AG04449 (cell line): ENCODE results near the gene NCAPH2.

Source experiments
- CTCF ChIA-PET: fragments of 350-600 bp; formaldehyde crosslinking; extraction: SDS; loops from one replicate; lab custom pipeline; 2021; ENCODE audit warnings: antibody characterized with exemption; lab: Yijun Ruan, JAX
- POLR2A ChIA-PET: fragments of 400-600, 350-600 bp; formaldehyde crosslinking; extraction: SDS; loops from one replicate; lab custom pipeline; 2020; ENCODE audit warnings: antibody characterized with exemption, inconsistent platforms; lab: Yijun Ruan, JAX
- DNase-seq: peaks from one replicate; pipeline ENCODE4 v3.0.0-alpha.2; 2010; ENCODE audit warnings: low read depth, low spot score
- H3K4me3 ChIP-seq: 2 replicates; pipeline ENCODE4 v1.5.1; 2011; ENCODE audit warnings: low read depth, mild to moderate bottlenecking, control low read depth, low read length
- CTCF ChIP-seq: IDR thresholded peaks from one replicate; pipeline ENCODE4 v1.5.1; 2011; ENCODE audit warnings: mild to moderate bottlenecking, moderate library complexity, low read length, control low read depth, inconsistent platforms; ENCODE audit not compliant: insufficient read depth; ENCODE audit errors: missing control alignments

NCAPH2 gene

GRCh38 chr22:50467773-50468440 is 40.1 kb upstream of the NCAPH2 start:
- ChIA-PET POLR2A (no interaction called here), CTCF (interaction anchor here (0.9 to 1.4 kb wide), 2 partner anchors 18 to 46 kb away, joined by 3 read pairs; no protein-coding TSS in a partner anchor)
- no peak for DNase-seq
- no peak for TF ChIP-seq CTCF
- H3K4me3 ChIP-seq: no peak overlapping the region

DNA sequence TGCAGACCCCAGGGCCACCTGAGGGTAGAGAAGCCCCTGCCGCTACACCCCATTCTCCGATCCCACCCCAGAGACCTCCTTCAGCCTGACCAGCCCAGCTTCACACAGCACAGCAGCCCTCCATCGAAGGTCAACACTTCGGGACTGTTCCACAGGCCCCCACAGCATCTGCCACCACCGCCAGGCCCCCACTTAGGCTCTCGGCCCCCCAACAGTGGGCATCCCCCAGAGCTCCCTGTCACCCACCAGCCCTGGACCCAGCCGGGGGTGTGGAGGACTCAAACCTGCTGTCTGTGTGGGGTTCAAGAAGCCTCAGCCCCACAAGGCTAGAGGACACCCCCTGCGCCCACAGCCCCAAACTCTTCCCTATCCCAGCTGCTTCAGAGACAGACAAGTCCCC is 39.4 kb upstream of the NCAPH2 start:
- no peak for TF ChIP-seq CTCF
- H3K4me3 ChIP-seq: no peak overlapping the region
- DNase-seq: no peak
- ChIA-PET CTCF (interaction anchor here (0.8 to 1.4 kb wide), 3 partner anchors 11 to 46 kb away, joined by 3 read pairs; no protein-coding TSS in a partner anchor), POLR2A (no interaction called here)

GRCh38 chr22:50469377-50470305 is 38.4 kb upstream of the NCAPH2 start:
- TF ChIP-seq CTCF: no peak
- no peak overlapping the region for H3K4me3 ChIP-seq
- DNase-seq: no peak
- CTCF ChIA-PET: interaction anchor here (1.1 to 1.3 kb wide), 3 partner anchors 13 to 150 kb away, joined by 3 to 4 read pairs (median 3); partner anchors contain the start of gene SCO2
- POLR2A ChIA-PET: interaction anchor here (1.3 kb wide), 1 partner anchor 55 kb away, joined by 4 read pairs; the partner anchor contains the start of gene SCO2

DNA sequence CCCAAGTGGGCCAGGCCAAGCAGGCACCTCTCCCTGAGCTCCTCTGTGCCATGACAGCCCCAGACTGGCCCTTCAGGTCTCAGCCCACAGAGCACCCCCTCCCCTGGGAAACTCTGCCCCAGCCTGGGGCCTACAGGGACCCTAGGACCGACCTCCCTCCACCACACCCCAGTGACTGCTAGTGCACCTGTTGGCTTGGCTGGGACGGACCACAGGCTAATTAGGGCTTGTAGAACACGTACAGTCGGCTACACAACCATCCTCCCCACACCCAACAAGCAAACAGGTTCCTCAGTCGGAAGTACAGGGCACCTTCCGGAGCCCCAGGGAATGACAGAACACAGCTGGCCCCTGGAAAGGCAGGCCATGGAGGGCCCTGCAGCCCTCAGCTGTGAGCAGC is 37.5 kb upstream of the NCAPH2 start:
- H3K4me3 ChIP-seq: no peak overlapping the region
- ChIA-PET CTCF (interaction anchor here (0.5 to 1.3 kb wide), 4 partner anchors 14 to 149 kb away, joined by 3 to 4 read pairs (median 3); partner anchors contain the start of gene SCO2), POLR2A (interaction anchor here (1.3 kb wide), 1 partner anchor 55 kb away, joined by 4 read pairs; the partner anchor contains the start of gene SCO2)
- DNase-seq: no peak
- no peak for TF ChIP-seq CTCF

- ChIA-PET CTCF (interaction anchor here (1.3 to 2.0 kb wide), 2 partner anchors 15 to 26 kb away, joined by 3 to 8 read pairs; no protein-coding TSS in a partner anchor), POLR2A (no interaction called here)
- no peak for DNase-seq
- H3K4me3 ChIP-seq: no peak overlapping the region
- TF ChIP-seq CTCF: no peak
These were observed 36.7 kb upstream of the NCAPH2 start for GRCh38 chr22:50471197-50471847.
